CD4-positive, alpha-beta T cell treated with Interleukin-17A for 4 hours (primary cell): ENCODE measurements around the gene SUN3.

ENCODE experiments used
- DNase-seq: peaks from one replicate; pipeline ENCODE4 v3.0.0-alpha.2; 2020; ENCODE audit warnings: mixed read lengths

SUN3 gene, protein sequence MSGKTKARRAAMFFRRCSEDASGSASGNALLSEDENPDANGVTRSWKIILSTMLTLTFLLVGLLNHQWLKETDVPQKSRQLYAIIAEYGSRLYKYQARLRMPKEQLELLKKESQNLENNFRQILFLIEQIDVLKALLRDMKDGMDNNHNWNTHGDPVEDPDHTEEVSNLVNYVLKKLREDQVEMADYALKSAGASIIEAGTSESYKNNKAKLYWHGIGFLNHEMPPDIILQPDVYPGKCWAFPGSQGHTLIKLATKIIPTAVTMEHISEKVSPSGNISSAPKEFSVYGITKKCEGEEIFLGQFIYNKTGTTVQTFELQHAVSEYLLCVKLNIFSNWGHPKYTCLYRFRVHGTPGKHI

DNA sequence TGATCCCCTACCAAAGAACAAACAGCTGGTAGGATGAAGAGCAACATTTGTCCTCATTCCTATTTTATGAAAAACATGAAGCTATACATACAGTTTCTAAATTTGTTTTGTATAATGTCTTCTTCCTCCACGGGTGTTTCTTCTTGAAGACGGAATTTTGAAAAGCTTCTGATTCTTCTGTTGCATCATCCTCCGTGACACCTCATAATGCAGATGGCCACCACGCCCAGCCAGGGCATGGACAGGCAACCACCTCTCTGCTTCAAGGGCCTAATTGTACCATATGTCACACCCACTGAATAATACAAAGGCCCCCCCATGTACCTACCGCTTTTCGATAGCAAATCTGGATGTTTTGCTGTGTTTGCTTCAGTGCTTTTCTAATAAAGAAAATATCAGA lies at the start of gene SUN3:
SUN3 (minus strand) TSS at position 170 of the 400 bp plus-strand sequence; CDS start at position 1, 169 bp downstream.
- no peak for DNase-seq

DNA sequence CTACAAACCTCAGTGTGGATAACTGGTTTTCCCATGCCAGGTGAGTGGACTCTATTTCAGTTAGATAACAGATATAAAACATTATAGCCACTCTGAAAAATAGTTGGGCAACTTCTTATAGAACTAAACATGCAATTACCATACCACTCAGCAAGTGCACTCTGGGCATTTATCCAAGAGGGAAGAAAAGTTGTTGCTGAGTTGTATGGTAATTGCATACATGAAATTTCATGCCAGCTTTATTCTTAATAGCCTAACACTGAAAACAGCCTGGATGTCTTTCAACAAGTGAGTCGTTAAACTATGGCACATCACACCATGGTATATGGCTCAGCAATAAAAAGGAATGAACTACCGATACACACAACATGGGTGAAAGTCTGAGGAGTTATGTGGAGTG lies 49.6 kb upstream of the SUN3 start:
- no peak for DNase-seq

DNA sequence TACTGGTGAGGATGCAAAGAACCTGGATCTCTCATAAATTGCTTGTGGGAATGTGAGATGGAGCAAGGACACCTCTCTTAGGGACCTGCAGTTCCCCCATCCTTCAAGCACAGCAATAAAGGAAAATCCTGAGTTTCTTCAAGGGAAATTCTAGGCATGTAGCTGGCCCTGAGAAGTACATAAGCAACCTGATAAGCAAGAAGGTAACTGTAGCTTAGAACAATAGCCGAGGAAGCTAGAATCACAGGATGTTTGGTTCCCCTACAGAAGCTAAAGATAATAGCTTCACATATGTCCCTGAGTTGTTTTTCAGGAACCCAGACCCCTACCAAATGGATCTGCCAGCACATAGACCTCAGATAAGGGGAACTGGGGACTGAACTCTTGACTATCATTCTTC lies 48.5 kb upstream of the SUN3 start:
- no peak for DNase-seq

DNA sequence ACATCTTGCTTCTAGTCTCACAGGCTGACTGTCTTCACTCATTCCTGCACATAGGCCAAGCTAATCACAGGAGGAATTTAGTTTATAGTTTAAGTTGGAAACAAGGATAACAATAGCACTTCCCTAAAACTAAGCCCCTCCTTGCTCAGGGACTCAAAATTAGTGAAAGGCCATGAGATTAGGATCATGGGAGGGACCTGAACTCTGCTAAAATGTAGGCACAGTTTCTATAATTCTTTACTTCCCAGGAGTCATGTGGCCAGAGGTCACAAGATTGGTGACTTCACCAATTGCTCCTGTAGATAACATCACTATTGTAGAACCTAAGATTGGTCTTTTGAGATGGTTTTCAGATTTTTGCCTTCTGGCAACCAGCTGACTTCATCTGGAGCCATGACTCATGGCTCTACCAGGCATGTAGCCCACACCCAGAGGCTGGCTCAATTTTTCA lies 45.3 kb upstream of the SUN3 start:
- DNase-seq: no peak

DNA sequence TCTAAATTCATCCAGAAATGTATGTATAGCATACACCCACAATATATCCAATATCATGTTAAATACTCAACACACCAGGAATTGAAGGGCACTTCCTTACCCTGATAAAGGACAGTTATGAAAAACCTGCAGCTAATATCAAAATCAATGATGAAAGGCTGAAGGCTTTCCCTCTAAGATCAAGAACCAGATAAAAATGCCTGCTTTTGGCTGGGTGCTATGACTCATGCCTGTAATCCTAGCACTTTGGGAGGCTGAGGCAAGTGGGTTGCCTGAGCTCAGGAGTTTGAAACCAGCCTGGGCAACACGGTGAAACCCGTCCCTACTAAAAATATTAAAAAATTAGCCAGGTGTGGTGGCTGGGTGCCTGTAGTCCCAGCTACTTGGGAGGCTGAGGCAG lies 38.6 kb upstream of the SUN3 start:
- DNase-seq: no peak

DNA sequence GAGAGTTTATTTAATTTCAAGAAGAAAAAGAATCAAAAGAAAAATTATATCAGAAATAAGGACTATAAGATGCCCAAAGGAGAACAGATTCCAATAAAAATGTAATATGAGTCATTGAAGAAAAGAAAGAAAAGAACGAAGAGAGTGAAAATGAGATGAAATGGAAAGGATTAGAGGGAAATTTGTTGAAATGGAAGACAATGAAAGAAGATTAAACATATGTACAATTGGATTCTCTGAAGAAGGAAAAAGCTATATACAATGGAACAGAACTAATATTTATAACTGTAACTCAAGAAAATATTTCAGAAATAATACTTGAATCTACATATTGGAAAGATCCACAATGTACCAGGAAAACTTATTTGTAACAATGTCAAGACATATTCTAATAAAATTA lies 35.1 kb upstream of the SUN3 start:
- no peak for DNase-seq

DNA sequence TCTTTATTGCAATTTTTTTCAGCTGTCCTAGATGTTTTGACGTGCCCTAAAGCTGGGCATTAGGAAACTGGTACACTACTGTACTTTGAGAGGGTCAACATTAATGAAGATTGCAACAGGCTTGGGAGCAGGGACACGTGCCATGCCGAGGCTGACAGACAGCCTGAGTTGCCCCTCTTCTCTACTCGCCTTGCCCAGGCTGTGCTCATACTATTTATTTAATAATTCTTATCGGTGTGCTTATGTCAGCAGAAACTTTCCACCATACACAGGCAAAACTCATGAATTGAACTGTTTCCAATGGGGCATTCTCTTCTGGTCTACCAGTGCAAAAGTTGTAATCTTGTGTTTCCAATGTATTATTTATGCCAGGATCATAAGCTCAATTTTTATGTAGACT lies 30.8 kb upstream of the SUN3 start:
- DNase-seq: no peak

DNA sequence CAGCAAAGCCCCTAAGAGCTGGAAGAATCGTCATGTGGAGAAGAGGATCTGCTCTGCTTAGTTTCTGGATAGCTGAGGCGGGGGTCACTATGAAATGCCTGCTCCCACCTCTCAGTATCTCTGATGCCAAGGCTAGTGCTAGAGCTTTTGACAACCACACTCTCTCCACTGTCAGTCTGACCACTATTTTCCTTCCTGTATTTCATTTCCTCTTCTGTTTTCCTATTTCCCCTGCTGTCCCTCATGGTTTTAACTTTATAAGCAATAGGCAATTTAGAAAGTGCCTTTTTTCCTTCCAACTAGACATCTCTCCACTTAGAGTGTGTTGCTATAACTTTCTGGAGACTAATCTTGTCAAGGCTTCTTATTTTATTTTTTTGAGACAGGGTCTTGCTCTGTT lies 30.1 kb upstream of the SUN3 start:
- no peak for DNase-seq

DNA sequence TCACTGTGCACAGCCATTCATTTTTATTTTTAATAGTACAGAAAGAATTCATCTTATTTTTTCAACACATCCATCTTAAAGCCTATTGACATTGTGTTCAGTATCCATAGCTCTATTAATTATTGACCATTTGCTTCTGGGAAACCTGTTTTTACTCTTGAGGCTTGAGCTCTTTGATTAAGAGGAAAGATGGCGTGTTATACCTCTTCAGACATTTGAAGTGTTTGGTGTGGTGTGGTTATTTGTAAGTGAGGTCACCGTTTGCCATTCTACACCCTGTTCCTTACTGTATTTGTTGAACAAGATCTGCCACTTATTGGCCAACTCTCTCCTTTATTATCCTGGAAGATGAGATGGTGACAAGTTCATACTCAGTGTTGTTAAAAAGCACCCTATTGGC lies 24.8 kb upstream of the SUN3 start:
- no peak for DNase-seq

DNA sequence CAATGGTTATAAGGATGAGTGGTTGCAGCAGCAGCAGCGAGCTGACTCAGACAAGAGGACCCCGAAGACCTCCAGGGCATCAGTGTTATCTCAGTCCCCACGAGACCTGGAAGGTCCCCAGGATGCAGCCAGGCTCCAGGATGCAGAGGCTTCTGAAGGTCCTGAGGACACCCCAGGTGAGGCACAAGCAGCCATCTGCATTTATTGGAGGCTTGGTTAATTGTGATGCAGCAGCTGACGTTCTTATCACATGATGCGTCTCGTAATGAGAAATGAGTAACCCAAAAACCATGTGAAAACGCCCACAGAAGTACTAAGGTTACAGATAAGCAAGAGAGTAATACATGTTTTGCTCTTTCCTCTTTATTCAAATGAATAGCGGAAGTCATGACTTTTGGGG lies 23.8 kb upstream of the SUN3 start:
- DNase-seq: no peak

DNA sequence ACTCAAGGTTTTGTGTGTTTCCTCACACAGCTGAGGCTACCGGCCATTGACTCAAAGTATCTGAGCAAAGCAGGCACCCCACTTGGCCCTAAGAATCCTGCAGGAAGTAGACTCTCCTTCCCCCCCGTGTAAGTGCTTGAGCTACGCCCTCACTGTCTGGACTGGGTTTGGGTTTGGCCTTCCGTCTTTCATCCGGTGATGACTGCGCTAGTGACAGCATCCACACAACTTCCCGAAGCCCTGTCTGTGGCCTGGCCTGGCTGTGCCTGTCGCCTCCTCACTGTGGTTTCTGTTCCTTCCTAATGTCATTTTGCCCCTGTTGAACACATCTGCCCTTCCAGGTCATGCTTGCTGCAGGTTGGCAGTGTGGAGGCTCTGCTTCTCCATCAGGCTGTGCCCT lies 20.9 kb upstream of the SUN3 start:
- peak; percentile 12 for DNase-seq

DNA sequence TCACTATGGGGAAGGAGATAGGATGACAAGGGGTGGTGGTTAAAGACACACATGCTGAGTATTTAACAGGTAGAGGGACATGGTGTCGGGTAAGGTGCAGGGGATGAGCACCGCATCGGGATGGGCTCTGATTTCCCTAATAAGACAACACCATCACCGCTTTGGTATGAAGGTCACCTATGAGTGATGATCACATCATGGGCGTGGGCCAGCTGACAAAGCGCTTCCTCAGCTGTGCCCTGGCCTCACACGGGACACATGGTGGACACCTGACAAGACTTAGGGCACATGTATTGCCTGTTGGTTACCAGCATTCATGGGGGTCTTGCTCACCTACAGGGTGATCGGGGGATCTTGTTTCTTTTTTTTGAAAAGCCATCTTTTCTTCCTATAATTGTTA lies 19.2 kb upstream of the SUN3 start:
- no peak for DNase-seq

DNA sequence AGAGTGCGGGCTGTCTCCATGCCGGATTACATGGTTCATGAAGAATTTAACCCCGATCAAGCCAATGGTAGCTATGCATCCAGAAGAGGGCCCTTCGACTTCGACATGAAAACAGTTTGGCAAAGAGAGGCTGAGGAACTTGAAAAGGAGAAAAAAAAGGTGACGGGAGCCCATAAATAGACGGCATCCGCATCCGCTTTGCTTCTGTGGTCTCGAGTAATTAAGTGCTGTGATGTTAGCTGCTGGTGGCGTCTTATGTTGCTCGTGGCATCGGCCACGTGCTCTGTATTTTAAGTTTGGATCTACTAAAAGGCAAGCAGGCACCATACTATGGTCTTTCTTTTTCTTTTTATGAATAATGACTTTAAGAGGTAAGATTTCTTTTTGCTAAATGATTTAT lies 17.6 kb upstream of the SUN3 start:
- DNase-seq: peak; percentile 55

DNA sequence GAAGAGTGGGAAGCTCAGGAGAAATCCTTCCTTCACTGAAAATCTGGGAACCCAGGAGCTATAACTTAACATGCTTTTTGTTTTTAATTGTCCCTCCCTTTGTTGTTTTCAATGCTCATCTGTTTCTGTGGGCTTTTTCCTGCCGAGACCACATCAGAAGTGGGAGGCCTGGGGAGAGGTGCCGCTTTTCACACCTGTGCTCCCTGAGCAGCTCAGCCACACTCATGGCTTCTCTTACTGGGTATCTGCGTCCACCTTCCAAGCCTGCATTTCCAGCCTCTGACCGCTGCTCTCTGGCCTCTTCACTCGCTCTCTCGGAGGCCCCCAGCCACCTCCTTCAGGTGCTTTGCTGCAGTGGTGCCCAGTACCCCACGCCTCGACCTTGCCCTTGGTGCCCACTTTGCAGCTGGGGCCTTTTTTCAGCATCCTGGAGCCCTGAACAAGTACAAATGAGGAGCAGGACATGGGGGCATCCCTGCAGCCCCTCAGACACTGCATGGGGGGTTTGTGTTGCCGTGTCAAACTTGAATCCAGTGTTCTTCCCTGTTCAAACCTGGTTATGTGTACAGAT lies 16.4 kb upstream of the SUN3 start:
- DNase-seq: peak; percentile 22

DNA sequence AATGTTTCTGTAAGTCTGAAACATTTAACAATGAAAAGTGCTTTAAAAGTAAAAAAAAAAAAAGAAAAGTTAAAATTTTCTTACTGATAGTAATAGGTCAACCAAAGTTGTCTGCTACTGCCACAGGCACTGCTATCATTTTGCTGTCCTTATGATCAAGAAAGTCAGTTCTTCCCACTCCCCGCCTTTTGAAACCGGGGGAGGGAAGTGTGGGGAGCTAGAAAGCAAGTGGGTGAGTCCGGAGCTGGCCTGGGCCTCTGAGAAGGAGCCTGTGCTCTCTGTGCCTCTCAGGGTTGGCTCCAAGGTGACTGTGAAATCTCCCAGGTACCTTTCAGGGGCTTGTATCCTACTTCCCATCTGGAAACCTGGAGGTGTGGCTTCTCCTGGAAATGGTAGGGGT lies 13.7 kb upstream of the SUN3 start:
- DNase-seq: no peak

DNA sequence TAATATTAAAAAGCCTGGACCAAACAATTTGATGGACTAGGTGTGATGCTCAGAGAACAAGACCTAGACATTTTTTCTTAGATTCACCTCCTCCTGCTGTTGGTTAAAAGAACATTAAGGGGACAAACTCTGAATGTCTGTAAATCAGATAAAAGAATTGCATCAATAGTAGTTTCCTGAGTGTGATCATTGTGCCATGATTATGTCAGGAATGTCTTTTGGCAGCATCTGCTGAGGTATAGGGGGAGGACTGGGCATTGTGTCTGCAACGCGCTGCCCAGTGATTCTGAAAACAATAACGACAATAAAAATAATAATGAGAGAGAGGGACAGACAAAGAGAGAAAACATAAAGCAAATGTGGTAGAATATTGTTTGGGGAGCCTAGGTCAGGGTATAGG lies 13.3 kb upstream of the SUN3 start:
- DNase-seq: no peak

DNA sequence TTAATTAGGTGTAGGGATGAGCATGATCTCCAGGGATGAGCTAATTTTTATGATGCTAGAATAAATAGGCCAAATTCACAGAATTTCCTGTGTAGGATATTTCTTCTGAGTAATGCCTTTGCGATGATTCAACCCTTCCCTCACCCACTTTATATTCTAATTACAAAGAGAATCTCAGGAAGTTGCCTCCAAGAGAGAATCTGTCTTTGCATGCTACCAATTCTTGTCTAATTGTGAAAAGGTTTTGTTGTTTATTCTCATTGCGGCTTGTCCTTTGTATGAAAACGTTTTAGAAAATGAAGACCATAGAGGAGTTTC lies 12.7 kb upstream of the SUN3 start:
- no peak for DNase-seq

DNA sequence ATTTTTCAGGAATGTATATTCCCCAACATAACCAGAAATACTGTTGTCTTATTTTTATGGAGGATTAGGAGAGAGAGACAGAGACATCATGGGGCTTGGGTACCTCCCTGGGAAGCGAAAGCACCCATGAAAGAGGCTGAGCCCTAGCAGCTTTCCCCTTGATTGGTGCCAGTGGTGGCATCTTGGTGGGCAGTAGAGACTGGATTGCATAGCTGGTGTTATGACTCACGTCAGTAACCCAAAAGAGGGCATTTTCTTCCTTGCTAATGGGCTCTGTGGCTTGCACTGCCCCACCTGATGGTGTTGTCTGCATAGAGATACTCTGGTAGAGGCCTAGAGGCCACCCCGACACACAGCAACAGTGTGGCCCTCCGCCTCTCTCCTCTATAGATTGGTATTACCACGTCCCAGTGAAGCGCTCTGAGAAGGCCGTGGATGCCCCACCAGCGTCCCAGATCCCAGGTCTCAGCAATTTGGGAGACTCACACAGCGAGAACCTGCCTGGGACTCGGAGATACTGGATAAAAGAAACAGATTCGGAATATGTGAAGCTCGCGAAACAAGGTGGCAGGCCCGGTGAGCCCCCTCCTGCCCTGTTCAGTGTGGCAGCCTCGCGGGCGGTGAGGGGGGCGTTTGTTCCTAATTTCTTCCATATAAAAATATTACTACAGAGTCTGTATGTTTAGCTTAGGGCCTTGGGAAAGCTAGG lies 12.2 kb upstream of the SUN3 start:
- no peak for DNase-seq

DNA sequence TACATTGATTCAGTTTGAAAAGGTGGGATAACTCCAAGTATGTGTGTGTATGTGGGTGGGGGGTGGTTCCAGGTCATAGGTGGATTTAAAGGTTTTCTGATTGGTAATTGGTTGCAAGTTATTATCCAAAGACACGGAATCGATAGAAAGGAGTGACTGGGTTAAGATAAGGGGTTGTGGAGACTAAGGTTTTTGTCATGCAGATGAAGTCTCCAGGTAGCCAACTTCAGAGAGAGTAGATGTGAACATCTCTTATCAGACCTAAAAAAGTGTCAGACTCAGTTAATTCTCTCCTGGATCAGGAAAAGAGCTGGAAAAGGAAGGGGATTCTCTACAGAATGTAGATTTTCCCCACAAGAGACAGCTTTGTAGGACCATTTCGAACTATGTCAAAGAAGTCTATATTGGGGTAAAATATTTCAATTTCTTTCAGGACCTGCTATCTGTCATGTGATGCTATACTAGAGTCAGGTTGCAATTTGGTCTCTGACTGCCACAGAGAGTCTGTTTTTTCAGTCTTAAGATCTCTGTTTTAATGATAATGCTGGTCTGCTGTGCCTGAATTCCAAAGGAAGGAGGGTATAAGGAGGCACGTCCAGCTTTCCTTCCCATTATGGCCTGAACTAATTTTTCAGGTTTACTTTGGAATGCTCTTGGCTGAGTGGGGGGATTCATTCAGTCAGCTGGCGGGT lies 10.1 kb upstream of the SUN3 start:
- DNase-seq: no peak

DNA sequence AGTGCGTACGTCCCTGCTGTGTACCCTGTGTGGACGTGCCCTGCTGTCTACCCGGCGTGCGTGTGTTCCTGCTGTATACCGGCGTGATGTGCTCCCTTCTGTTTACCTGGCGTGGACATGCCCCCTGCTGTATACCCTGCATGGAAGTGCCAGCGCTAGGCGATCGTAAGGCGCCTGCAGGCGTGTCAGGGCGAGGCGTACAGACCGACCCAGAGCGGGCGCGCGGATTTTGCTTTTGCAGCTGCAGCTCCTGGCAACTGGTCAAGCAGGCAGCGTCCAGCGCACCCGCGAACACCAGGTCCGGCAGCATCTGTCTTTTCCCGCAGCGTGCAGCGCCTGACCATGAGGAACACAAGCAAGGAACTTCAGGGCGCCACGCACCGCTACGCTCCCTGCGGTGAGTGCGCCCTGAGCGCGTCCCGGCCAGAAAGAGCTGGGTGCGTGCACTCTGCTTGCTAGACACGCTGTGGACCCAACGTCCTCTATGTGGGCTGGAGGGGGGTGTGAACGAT lies 7.1 kb upstream of the SUN3 start:
- DNase-seq: peak; percentile 37

DNA sequence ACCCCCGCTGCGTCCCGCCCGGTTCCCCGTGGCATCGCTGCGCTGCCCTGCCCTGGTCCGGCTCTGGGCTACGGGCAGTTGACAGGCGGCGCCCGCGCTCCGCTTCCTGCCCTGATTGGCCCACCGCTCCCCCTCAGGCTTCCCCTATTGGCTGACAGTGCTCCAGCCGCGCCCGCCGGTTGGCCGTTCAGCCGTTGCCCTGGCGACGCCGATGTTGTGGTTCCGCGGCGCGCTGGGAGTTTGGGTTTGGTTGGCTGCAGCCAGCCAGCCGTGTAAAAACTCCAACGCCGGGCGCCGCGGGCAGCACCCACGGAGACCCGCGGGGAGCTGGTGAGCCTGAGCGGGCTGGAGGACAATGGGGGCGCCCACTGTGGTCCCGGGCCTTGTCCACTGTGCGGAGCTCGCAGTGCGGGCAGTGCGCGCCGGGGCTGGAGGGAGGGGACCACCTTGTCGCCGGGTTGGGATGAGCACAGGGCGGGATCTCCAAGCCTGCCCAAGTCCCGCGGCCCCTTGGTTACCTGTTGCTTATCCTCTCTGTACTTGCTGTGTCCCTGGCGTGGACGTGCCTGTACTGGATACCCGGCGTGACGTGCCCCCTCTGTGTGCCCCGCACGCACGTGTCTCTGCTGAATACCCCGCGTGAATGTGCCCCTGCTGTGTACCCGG lies 6.5 kb upstream of the SUN3 start, which contains the start of gene C7orf57:
C7orf57 (plus strand) TSS at position 243 of the 666 bp plus-strand sequence. CDS start 766 bp downstream, outside the sequence.
- peak; percentile 92 for DNase-seq

DNA sequence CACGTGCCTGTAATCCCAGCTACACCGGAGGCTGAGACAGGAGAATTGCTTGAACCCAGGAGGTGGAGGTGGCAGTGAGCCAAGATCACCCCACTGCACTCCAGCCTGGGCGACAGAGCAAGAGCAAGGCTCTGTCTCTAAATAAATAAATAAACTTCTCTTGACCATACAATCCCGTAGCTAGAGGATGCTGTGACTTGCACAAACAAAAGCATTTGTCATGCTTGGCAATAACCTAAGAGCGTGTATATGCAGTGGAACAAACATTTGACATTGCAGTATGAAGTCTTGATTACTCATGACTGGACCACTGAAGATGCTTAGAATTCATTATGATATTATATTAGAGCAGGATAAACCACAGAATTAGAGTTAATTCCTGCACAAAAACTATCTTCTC lies 5.0 kb upstream of the SUN3 start:
- no peak for DNase-seq

DNA sequence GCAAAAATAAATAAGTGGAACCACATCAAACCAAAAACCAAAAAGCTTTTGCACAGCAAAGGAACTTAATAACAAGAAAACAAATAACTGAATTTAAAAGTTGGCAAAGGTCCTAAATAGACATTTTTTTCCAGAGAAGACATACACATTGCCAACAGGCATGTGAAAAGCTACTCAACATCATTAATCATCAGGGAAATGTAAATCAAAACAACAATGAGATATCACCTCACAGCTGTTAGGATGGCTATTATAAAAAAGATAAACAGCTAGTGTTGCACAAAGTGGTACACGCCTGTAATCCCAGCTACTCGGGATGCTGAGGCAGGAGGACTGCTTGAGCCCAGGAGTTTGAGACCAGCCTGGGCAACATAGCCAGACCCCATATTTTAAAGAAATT lies 2.2 kb upstream of the SUN3 start:
- DNase-seq: no peak
